PC-9 (cell line): ENCODE data around the gene TLN1. TPM values are rescaled to one million over a fixed set of nuclear protein-coding genes. Genes with fewer than 3 reads are reported as not detected.

Experiments used
- BruUV-seq: library from RNA; stranded (reverse); fragments of 400-500 nt; replicated peaks from 2 replicates; lab custom pipeline; 2021; lab: Mats Ljungman, UMichigan
- CTCF ChIA-PET: fragments of 300-600 bp; sonication (Branson Sonifier 250); formaldehyde crosslinking; loops from one replicate; lab custom pipeline; 2022; ENCODE audit warnings: antibody characterized with exemption; lab: Charles Lee
- POLR2A ChIA-PET: fragments of 300-600 bp; sonication (Branson Sonifier 250); formaldehyde crosslinking; loops from one replicate; lab custom pipeline; 2022; ENCODE audit warnings: antibody characterized with exemption; ENCODE audit not compliant: unreplicated experiment; lab: Charles Lee
- DNase-seq, 2 experiments: peaks; one replicate each; pipeline versions ENCODE4 v3.0.0 to v3.0.0-alpha.2; 2015 to 2022; ENCODE audit warnings: mixed read lengths in 1 of 2
- H2AFZ ChIP-seq: fragments of 200-600 bp; sonication (generic); 2 replicates; pipeline ENCODE4 v1.8.1; 2017; ENCODE audit warnings: antibody characterized with exemption
- H3F3A ChIP-seq: fragments of 200-600 bp; sonication (generic); 2 replicates; pipeline ENCODE4 v1.8.1; 2017; ENCODE audit warnings: antibody characterized with exemption, mild to moderate bottlenecking, low read depth; ENCODE audit not compliant: insufficient read depth
- H3K27ac ChIP-seq: fragments of 200-600 bp; sonication (generic); 2 replicates; pipeline ENCODE4 v1.6.1; 2016; ENCODE audit warnings: mixed run types
- H3K27me3 ChIP-seq: fragments of 200-600 bp; sonication (generic); 2 replicates; pipeline ENCODE4 v1.6.1; 2016; ENCODE audit warnings: low read depth, mixed run types; ENCODE audit not compliant: insufficient read depth
- H3K36me3 ChIP-seq: fragments of 200-600 bp; sonication (generic); 2 replicates; pipeline ENCODE4 v1.6.1; 2016; ENCODE audit warnings: low read depth, mixed run types
- H3K4me1 ChIP-seq: fragments of 200-600 bp; sonication (generic); replicated peaks from 2 replicates; pipeline ENCODE4 v1.6.1; 2016; ENCODE audit warnings: mixed run types; ENCODE audit not compliant: insufficient read depth
- H3K4me2 ChIP-seq: fragments of 200-600 bp; sonication (generic); 2 replicates; pipeline ENCODE4 v1.6.1; 2017; ENCODE audit warnings: mixed run types
- H3K4me3 ChIP-seq: fragments of 200-600 bp; sonication (generic); 2 replicates; pipeline ENCODE4 v1.6.1; 2016; ENCODE audit warnings: mixed run types
- H3K79me2 ChIP-seq: fragments of 200-600 bp; sonication (generic); 2 replicates; pipeline ENCODE4 v1.6.1; 2017; ENCODE audit warnings: low read depth, mixed run types
- H3K9me2 ChIP-seq: fragments of 200-600 bp; sonication (generic); 2 replicates; pipeline ENCODE4 v1.8.1; 2017; ENCODE audit warnings: mild to moderate bottlenecking; ENCODE audit not compliant: insufficient read depth
- H3K9me3 ChIP-seq: fragments of 200-600 bp; sonication (generic); 2 replicates; pipeline ENCODE4 v1.8.1; 2016; ENCODE audit warnings: low read depth; ENCODE audit not compliant: insufficient read depth
- H4K20me1 ChIP-seq: fragments of 200-600 bp; sonication (generic); 2 replicates; pipeline ENCODE4 v1.8.1; 2017; ENCODE audit not compliant: insufficient read depth
- CTCF ChIP-seq: fragments of 200-600 bp; sonication (generic); conservative IDR thresholded peaks from 2 replicates; pipeline ENCODE4 v1.6.1; 2017; ENCODE audit warnings: mixed run types, antibody characterized with exemption, mild to moderate bottlenecking, moderate library complexity
- EZH2 ChIP-seq: fragments of 200-600 bp; sonication (generic); IDR thresholded peaks from 2 replicates; pipeline ENCODE4 v1.8.0; 2017; ENCODE audit warnings: antibody characterized with exemption, low read depth
- intact Hi-C: fragments of 100-400 bp; cut with micrococcal nuclease; formaldehyde crosslinking; loops from one replicate; pipeline ENCODE4 v1.10.0; 2022; ENCODE audit not compliant: unreplicated experiment
- total RNA-seq: library from RNA; stranded (reverse); gene quantifications from 2 replicates; pipeline ENCODE4 v1.2.3, GENCODE V29; 2021

Gene TLN1
- total RNA-seq, 1 experiment from 2014 or later = 101 TPM

GRCh38 chr9:35708146-35708545 is 23.8 kb downstream of the TLN1 start:
- no peak for DNase-seq
- ChIA-PET POLR2A (no interaction called here), CTCF (no interaction called here)
- no TSS peak for BruUV-seq
- H4K20me1 ChIP-seq = no peaks in the 10 kb centered on the region
- H3K27me3 ChIP-seq = no peaks in the 10 kb centered on the region
- no peaks in the 10 kb centered on the region for H3K9me3 ChIP-seq
- no peak overlapping the region for H3K4me2 ChIP-seq
- H3K4me1 ChIP-seq = peaks cover 21% of the 10 kb centered on the region
- no peaks in the 10 kb centered on the region for H3K36me3 ChIP-seq
- H2AFZ ChIP-seq = no peak overlapping the region
- H3K9me2 ChIP-seq = no peaks in the 10 kb centered on the region
- no peak overlapping the region for H3K4me3 ChIP-seq
- no peak overlapping the region for H3K27ac ChIP-seq
- intact Hi-C loops = no loop called here
- TF ChIP-seq EZH2 (no peak), CTCF (no peak)
- H3K79me2 ChIP-seq = no peaks in the 10 kb centered on the region
- peaks cover 16% of the 10 kb centered on the region for H3F3A ChIP-seq

GRCh38 chr9:35706951-35707350 is 25.0 kb downstream of the TLN1 start:
- peaks cover 9% of the 10 kb centered on the region for H3K4me1 ChIP-seq
- intact Hi-C loops = no loop called here
- no peak overlapping the region for H2AFZ ChIP-seq
- ChIA-PET POLR2A (no interaction called here), CTCF (interaction anchor here (0.6 kb wide), 1 partner anchor 30 kb away, joined by 13 read pairs; no protein-coding TSS in a partner anchor)
- no peak for DNase-seq
- no peak overlapping the region for H3K4me3 ChIP-seq
- no peak overlapping the region for H3K4me2 ChIP-seq
- H4K20me1 ChIP-seq = no peaks in the 10 kb centered on the region
- no peak overlapping the region for H3K27ac ChIP-seq
- no peaks in the 10 kb centered on the region for H3K79me2 ChIP-seq
- H3K27me3 ChIP-seq = no peaks in the 10 kb centered on the region
- BruUV-seq = no TSS peak
- H3K9me3 ChIP-seq = no peaks in the 10 kb centered on the region
- TF ChIP-seq EZH2 (no peak), CTCF (no peak)
- no peaks in the 10 kb centered on the region for H3K9me2 ChIP-seq
- peaks cover 8% of the 10 kb centered on the region; the same call in 1 of the 2 replicates for H3F3A ChIP-seq
- H3K36me3 ChIP-seq = no peaks in the 10 kb centered on the region

GRCh38 chr9:35705836-35706430 is 26.1 kb downstream of the TLN1 start:
- no peaks in the 10 kb centered on the region for H3K4me1 ChIP-seq
- DNase-seq = no peak
- no peaks in the 10 kb centered on the region for H3K36me3 ChIP-seq
- no peak overlapping the region for H3K4me2 ChIP-seq
- H3F3A ChIP-seq = no peaks in the 10 kb centered on the region
- no peaks in the 10 kb centered on the region for H3K9me2 ChIP-seq
- no peaks in the 10 kb centered on the region for H3K9me3 ChIP-seq
- ChIA-PET CTCF (interaction anchor here (0.6 kb wide), 1 partner anchor 12 kb away, joined by 6 read pairs; no protein-coding TSS in a partner anchor), POLR2A (no interaction called here)
- BruUV-seq = no TSS peak
- H2AFZ ChIP-seq = no peak overlapping the region
- no peak overlapping the region for H3K27ac ChIP-seq
- no peaks in the 10 kb centered on the region for H4K20me1 ChIP-seq
- no peaks in the 10 kb centered on the region for H3K79me2 ChIP-seq
- TF ChIP-seq EZH2 (no peak), CTCF (no peak)
- intact Hi-C loops = no loop called here
- H3K4me3 ChIP-seq = no peak overlapping the region
- no peaks in the 10 kb centered on the region for H3K27me3 ChIP-seq
